ENCODE measurements around the gene GALNT18. TPM values are rescaled to one million over a fixed set of nuclear protein-coding genes. Genes with fewer than 3 reads are reported as not detected.

GALNT18 gene
- total RNA-seq, 1 donor, result 11.7 TPM

DNA sequence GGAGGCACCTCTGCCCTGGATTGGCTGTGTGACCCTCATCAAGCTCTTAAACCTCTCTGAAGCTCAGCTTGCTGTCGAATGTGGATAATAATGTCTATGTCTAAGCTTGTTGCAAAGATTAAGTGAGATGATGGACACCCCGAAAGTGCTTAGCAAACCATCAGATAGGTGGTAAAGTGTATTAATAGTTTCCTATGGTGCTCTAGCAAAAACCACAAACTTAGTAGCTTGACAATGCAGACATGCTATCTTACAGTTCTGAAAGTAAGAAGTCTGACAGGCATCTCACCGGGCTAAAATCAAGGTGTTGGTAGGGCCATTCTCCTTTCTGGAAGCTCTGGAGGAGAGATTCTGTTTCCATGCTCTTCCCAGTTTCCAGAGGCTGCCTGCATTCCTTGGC, 162.2 kb downstream of the GALNT18 start:
- DNase-seq (ENCODE audit: low read depth), result no peak
- TF ChIP-seq, protein P1, sequence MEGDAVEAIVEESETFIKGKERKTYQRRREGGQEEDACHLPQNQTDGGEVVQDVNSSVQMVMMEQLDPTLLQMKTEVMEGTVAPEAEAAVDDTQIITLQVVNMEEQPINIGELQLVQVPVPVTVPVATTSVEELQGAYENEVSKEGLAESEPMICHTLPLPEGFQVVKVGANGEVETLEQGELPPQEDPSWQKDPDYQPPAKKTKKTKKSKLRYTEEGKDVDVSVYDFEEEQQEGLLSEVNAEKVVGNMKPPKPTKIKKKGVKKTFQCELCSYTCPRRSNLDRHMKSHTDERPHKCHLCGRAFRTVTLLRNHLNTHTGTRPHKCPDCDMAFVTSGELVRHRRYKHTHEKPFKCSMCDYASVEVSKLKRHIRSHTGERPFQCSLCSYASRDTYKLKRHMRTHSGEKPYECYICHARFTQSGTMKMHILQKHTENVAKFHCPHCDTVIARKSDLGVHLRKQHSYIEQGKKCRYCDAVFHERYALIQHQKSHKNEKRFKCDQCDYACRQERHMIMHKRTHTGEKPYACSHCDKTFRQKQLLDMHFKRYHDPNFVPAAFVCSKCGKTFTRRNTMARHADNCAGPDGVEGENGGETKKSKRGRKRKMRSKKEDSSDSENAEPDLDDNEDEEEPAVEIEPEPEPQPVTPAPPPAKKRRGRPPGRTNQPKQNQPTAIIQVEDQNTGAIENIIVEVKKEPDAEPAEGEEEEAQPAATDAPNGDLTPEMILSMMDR (IDR thresholded peaks at IDR 0.05; ENCODE audit: insufficient read depth, low read depth, low read length), result no peak
- no peak overlapping the region for H3K4me3 ChIP-seq (ENCODE audit: low read depth, low read length)

- TF ChIP-seq, protein P1 (IDR thresholded peaks at IDR 0.05; ENCODE audit: insufficient read depth, low read depth, low read length), result no peak
- DNase-seq (ENCODE audit: low read depth), result no peak
- no peak overlapping the region for H3K4me3 ChIP-seq (ENCODE audit: low read depth, low read length)
These were observed 163.3 kb downstream of the GALNT18 start for GRCh38 chr11:11458485-11458884.

DNA sequence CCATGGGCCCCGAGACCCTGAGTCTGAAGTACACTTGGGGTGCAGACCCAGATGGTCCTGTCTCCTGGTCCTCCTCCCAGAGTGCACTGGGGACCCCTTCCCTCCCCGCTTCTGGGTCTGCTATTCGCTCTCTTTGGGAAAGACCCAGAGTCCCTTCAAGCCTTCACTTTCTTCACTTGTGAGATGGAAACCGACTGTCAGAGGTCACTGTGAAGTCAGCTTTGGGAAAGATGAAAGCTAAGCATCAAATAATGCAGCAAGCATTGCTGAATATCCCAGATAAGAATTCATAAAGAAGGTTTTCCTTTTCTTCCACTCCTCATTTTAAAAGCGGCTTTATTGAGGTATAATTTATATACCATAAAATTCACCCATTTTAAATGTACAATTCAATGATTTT, 163.8 kb downstream of the GALNT18 start:
- TF ChIP-seq, protein P1 (IDR thresholded peaks at IDR 0.05; ENCODE audit: insufficient read depth, low read depth, low read length), result no peak
- no peak overlapping the region for H3K4me3 ChIP-seq (ENCODE audit: low read depth, low read length)
- no peak for DNase-seq (ENCODE audit: low read depth)

DNA sequence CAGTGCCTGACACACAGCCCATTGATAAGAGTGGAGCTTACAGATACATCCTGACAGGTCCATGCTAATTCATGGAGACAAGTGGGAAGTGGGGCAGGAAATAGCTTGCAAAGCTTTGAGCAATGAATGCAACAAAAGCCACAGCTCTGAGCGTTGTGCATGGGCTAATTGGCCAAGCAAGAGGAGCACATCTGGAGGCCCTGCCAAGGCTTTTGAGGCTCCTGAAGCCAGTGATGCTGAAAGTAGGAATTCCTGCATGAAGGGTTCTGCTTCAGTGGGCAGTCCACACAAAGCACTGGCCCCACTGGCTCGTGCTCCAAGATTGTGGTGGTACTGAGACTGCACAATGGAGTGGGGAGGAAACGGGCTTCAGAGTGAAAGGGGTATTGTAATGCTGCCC, 164.9 kb downstream of the GALNT18 start:
- H3K4me3 ChIP-seq (ENCODE audit: low read depth, low read length), result no peak overlapping the region
- DNase-seq (ENCODE audit: low read depth), result no peak
- TF ChIP-seq, protein P1 (IDR thresholded peaks at IDR 0.05; ENCODE audit: insufficient read depth, low read depth, low read length), result no peak

DNA sequence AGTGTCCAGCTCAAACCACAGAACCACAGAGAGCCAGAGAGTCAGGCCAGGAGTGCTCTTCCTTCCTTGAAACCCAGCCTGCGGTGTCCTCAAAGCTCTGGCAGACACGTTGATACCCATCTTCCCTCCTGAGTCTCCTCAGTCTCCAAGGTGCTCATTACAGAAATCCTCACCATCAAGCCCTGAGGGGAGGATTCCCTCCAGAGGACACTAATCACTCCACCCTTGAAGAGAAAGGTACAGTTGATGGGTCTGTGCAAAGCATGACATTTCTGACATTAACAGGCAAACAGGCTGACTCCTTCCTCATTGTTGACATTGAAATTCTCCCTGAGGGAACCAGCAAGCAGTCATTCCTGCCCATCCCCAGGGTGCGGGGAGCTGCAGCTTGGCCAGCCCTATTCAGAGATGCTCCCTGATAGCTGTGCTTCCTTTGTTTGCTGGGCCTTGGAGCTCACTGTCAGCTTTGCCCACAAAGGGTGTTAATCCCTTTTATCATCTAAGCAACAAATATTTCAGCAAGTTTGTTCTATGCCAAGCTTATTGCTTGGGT, 167.1 kb downstream of the GALNT18 start:
- no peak overlapping the region for H3K4me3 ChIP-seq (ENCODE audit: low read depth, low read length)
- TF ChIP-seq, protein P1 (IDR thresholded peaks at IDR 0.05; ENCODE audit: insufficient read depth, low read depth, low read length), result no peak

DNA sequence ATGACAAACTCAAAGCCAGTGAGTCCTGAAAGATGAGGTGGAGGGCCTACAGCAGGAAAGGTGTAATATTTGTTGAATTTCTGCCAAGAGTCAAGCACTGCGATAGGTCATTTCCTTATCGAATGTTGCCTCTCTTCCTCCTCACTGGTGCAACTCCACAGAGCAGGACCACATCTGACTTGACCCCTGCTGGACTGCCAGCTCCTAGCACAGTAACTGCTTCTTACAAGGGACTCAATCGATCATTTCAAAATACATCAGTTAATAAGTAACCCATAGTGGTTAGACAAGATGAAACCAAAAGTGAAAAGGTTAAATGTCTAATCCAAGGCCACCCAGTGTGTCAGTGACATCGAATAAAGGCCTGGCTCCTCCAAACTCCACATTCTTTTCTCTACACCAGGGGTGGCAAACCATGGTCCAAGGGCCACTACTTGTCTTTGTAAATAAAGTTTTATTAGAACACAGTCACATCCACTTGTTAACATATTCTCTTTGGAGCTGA, 170.3 kb downstream of the GALNT18 start:
- TF ChIP-seq, protein P1 (IDR thresholded peaks at IDR 0.05; ENCODE audit: insufficient read depth, low read depth, low read length), result no peak
- no peak for DNase-seq (ENCODE audit: low read depth)
- no peak overlapping the region for H3K4me3 ChIP-seq (ENCODE audit: low read depth, low read length)

More for the DNA sequence above, 167.1 kb downstream of the GALNT18 start:
- no peak for DNase-seq (ENCODE audit: low read depth)
